GM19328 (cell line): ENCODE measurements around the gene RIMS4.

Experiments
- ATAC-seq: cut with Tn5 transposase; IDR thresholded peaks from one replicate; pipeline ENCODE4 v1.9.1; 2021; ENCODE audit warnings: mild to moderate bottlenecking, moderate library complexity; ENCODE audit not compliant: unreplicated experiment

The RIMS4 gene

DNA sequence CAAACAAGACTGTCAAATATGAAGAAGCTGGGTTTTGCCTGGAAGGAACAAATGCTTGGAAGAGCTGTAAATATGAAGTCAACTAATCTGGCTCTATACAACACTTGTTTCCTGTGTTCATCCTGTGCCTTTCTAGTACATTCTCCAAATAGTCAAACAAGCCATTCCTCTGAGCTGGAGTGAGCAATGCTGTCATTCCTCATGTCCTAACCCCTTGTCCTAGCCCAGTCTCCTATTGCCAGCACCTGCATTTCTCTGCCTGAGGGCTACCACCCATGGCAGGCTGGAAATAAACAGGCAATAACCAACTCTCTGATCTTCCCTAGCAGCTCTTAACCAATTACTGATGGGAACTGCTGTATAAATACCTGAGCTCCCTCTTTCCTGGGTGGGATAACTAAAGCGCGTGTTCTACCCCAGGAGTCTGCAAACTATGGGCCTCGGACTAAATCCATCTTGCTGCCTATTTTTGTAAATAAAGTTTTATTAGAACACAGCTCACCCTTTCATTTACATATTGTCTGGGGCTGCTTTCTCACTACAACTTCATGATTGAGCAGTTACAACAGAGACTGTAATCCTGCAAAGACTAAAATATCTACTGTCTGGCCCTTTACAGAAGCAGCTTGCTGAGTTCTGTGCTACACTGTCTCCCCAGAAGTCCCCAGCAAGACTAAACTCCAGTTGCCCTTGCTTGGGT is 13.4 kb downstream of the RIMS4 start:
- ATAC-seq = no peak

- no peak for ATAC-seq
These were observed 14.0 kb downstream of the RIMS4 start for GRCh38 chr20:44796311-44796710.

- no peak for ATAC-seq
These were observed 14.5 kb downstream of the RIMS4 start for GRCh38 chr20:44795836-44796235.

DNA sequence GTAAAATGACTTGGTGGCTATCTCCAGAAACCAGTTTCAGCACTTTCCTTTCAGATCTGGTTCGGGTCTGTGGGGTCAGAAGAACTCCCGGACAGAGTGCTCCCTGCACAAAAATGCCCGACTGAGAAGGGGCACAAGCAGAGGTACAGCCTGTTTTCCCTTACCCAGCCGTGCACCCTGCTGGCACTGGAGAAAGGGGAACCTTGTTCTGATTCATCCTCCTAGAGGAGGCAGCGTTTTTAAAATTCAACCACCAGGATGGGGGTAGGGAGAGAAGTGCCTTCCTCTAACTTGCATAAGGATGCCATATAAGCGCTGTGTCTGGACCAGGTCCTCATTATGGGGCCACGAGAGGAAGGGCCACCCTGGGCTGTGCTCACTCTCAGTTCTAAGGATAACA is 17.6 kb downstream of the RIMS4 start:
- ATAC-seq = no peak

DNA sequence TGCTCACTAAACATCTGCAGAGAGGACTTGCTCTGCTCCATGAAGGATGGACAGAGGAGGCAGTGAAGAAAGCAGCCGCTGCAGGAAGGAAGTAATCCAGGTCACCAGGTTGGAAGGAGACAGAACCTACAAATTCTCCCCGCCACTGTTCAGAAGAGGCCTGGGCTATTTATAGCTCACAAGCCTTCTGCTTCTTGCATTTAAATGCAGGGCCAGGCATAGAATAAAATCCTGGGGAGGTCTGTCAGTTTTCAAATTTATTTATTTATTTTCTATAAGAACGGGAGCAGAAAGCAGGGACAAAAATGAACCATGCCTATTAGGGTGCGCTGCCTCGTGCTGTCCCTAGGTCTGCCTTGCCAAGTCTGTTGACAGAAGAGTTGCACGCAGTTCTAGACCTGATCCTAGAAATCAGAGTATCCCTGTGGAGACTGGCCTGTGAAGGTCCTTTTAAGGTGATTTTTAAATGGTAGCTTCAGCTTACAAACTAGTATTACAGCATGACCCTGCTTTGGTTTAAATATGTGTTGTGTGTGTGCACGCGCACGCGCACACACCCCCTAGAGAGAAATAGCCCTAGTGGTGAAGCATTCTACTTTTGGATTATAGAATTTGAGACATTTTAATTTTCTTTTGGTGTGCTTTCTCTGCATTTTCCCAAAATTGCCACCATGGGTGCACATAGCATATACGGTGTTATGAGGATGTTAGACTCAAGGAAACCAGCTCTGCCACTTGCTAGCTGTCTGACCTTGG is 19.5 kb downstream of the RIMS4 start:
- ATAC-seq = no peak

DNA sequence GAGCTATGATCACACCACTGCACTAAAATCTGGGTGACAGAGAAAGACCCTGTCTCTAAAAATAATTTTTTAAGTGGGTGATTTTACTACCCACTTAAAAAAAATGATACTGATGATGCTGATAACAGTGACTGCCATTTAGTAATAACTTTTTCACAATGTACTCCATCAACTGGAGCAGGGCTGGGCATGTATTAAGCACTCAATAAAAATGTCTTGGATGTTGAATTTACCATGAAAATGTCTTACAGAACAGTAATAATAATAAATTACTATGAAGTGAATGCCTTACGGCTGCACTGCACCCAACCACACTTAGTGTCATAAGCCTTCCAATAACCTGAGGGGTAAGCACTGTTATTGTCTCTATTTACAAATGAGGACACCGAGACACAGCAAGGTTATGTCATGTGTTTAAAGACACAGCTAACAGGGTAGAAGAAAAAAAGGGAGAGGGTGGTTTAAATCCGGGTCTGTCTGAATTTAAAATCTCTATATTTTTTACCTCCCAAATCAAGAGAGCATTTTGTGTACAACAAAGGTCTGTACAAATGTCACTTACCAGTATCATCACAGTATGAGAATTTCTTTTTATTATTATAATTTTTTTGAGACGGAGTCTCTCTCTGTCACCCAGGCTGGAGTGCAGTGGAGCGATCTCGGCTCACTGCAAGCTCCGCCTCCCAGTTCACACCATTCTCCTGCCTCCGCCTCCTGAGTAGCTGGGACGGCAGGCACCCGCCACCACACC is 21.5 kb downstream of the RIMS4 start:
- ATAC-seq = no peak

DNA sequence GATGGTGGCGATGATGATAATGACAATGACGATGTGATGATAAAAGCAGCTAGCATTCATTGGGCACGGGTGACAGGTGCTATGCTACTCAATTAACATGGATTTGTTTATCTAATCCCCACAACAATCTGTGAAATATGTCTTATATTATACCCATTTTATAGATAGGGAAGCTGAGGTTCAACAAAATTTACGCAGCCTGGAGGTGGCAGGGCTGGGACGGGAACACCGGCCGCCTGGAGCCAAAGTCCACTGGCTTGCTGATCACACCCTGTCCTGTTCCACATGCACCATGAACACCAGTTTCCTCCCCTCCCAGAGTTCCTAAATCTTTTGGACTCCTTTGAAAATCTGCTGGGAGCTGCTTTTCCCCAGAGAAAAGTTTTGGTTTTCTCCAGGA is 23.0 kb downstream of the RIMS4 start:
- ATAC-seq = no peak

- ATAC-seq = no peak
These were observed 24.6 kb downstream of the RIMS4 start for GRCh38 chr20:44785768-44786167.

DNA sequence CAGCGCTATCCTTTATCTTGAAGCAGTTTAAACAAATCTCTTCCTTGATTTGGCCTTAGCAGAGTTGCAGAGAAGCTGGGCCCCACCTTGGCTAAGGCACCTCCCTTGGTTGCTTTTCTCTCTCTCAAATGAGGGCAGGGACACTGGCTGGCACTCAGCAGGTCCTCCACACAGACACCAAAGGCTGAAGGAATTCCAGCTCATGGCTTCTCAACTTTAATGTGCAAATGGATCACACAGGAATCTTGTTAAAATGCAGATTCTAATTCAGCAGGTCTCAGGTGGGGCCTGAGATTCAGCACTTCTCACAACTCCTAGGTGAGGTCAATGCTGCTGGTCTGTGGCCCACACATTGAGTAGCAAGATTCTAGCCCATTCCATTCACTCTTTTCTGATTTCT is 25.7 kb downstream of the RIMS4 start:
- no peak for ATAC-seq

DNA sequence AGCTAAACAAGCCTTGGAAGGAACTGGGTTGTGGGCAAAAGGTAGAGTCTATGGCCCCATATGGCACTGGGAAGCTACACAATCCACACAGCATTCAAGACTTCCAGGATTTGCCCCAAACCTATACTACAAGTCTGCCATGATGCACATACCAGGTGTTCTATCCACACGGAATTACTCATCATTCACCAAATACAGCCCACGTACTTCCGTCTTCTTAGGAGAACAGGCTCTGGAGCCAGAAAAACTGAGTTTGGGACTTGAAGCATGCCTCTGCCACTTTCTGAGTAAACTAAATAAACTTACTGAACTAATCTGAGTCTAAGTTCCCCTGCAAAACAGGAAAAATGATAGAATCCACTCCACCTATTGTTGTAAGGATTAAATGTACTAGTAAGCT is 28.6 kb downstream of the RIMS4 start:
- ATAC-seq = no peak

GRCh38 chr20:44781118-44781517 is 29.2 kb downstream of the RIMS4 start:
- no peak for ATAC-seq

DNA sequence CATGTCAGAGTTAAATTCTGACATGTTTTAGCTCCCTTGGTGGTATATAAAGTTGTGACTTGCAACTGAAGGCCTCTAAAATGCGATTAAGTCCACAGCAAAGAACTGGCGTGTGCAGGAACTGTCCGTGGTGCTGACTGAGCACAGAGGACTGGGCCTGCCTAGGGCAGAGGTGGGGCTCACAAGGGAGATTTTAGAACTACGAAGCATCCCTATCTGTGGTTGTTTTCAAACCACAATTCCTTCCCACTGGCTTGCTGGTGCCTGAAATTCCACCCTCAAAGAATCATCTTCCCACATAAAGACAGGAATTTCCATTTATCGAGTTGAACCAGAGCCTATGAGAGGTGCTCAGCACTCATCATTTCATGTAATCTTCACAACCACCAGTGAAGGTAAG is 30.1 kb downstream of the RIMS4 start:
- no peak for ATAC-seq

- no peak for ATAC-seq
These were observed 33.4 kb downstream of the RIMS4 start for GRCh38 chr20:44776980-44777379.

DNA sequence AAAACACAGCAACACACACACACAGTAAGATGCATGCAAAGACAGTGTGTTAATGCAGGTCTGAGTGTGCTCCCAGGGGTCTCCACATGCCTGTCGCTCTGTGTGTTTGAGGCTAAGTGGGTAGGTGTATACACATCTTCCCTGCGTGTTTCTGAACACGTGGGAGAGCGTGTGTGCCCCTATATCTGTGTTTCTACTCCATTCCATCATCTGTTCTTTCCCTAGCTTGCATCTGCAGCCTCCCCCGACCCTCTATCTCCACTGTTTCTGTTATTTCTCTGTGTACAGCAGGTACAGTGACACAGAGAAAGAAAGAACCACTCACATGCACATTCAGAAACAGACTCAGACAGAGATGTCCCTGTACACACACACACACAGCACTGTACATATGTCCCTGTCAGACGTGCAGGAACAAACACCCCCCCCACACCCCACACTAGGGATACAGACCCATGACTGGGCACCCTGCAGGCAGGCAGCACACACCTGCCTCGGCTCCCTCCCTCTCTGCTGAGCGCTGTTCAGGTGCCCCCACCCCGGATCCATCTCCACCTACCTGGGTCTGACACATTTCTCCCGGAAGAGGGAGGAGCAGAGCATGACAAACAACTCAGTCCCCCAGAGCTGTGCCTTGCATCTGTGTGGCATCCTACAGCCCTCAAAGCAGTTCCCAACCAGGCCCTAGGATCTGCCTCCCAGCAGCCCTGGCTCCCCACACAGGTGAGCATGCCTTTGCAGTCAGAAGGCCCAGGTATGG is 37.1 kb downstream of the RIMS4 start:
- ATAC-seq = no peak

- no peak for ATAC-seq
These were observed 37.7 kb downstream of the RIMS4 start for GRCh38 chr20:44772636-44773035.

DNA sequence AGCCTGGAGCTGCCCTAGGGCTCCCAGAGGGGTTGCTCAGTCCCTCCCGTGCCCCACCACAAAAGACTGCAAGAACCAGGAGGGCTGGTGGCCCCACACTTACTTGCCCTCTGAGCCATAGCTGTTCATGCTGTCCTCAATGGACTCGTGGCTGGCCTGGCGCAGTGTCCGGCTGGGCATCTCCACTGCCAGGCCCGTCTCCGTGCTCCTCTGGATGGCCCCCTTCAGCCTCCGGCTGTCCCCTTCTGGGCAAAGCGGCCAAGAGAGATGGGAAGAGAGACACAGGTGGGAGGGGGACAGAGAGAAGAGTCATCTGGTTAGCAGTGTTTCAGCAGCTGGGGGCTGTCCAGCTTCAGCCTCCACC is 39.2 kb downstream of the RIMS4 start:
- no peak for ATAC-seq

- no peak for ATAC-seq
These were observed 39.7 kb downstream of the RIMS4 start for GRCh38 chr20:44770484-44771171.

GRCh38 chr20:44769481-44769863 is 40.9 kb downstream of the RIMS4 start:
- ATAC-seq = no peak

- no peak for ATAC-seq
These were observed 41.4 kb downstream of the RIMS4 start for GRCh38 chr20:44768854-44769480.

DNA sequence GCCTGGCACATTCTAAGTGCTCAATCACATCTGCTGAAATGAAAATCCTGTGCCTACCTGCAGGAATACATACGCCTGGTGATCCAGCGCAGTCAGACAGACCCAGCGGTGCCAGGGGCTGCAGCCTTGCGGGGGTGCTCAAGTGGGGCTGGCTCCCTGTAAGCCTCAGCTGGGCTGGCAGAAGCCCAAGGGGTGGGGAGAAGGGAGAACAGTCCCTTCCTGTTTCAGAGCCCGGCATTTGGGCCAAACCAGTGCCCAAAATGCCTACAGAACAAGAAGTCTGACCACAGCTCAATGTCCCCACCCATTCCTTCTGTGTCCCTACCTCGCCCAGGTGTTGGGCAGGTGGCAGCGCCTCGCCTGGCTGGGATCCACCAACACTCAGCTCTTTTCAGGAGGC is 42.1 kb downstream of the RIMS4 start:
- ATAC-seq = no peak
